Measurements from ENCODE around the gene CD69.

DNA sequence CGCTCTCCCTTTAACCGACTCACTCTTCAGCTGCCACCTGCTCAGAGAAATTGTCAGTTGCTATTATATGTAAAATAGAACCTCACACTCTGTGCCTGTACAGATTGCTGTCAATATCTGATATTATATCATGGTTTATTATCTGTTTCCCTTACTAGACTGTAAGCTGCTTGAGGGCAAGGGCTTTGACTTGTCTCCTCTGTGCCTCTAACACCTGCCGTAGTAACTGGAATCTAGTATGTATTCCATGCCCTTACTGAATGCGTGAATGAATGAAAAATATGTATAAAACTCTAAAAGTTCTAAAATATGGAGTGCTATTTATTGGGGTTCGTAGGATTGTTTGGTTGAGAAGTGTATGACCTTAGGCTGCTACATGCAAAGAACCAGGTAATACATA is 1.7 kb upstream of the CD69 start:
- no peak for TF ChIP-seq POLR2A (IDR thresholded peaks at IDR 0.05)
- TF ChIP-seq, protein P1, sequence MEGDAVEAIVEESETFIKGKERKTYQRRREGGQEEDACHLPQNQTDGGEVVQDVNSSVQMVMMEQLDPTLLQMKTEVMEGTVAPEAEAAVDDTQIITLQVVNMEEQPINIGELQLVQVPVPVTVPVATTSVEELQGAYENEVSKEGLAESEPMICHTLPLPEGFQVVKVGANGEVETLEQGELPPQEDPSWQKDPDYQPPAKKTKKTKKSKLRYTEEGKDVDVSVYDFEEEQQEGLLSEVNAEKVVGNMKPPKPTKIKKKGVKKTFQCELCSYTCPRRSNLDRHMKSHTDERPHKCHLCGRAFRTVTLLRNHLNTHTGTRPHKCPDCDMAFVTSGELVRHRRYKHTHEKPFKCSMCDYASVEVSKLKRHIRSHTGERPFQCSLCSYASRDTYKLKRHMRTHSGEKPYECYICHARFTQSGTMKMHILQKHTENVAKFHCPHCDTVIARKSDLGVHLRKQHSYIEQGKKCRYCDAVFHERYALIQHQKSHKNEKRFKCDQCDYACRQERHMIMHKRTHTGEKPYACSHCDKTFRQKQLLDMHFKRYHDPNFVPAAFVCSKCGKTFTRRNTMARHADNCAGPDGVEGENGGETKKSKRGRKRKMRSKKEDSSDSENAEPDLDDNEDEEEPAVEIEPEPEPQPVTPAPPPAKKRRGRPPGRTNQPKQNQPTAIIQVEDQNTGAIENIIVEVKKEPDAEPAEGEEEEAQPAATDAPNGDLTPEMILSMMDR (IDR thresholded peaks at IDR 0.05), result no peak
- TF ChIP-seq EP300 (IDR thresholded peaks at IDR 0.05), result no peak
